HEK293T (cell line): ENCODE measurements around the gene SLC15A3.
"Not testable (repeated sequence)": the region's sequence is repeated elsewhere in the genome, so short reads cannot be mapped to it uniquely, and the experiment has no call there.

Experiments
- CTCF ChIA-PET: fragments of 350-600 bp; formaldehyde crosslinking; extraction: SDS; loops from one replicate; lab custom pipeline; 2021; ENCODE audit warnings: antibody characterized with exemption, inconsistent platforms; lab: Yijun Ruan, JAX
- POLR2A ChIA-PET: fragments of 350-600 bp; formaldehyde crosslinking; extraction: SDS; loops from one replicate; lab custom pipeline; 2020; ENCODE audit warnings: antibody characterized with exemption, inconsistent platforms; lab: Yijun Ruan, JAX
- DNase-seq: peaks from one replicate; pipeline ENCODE4 v3.0.0; 2012; ENCODE audit warnings: mixed read lengths; ENCODE audit errors: extremely low spot score
- ARNT ChIP-seq: fragments of 450-650 bp; IDR thresholded peaks from 2 replicates; pipeline ENCODE4 v1.6.1; 2017; ENCODE audit warnings: mild to moderate bottlenecking
- BHLHE40 ChIP-seq: fragments of 450-650 bp; IDR thresholded peaks from 2 replicates; pipeline ENCODE4 v1.6.1; 2016; ENCODE audit warnings: mild to moderate bottlenecking, moderate library complexity, borderline replicate concordance
- CTBP1 ChIP-seq: fragments of 450-650 bp; IDR thresholded peaks from 2 replicates; pipeline ENCODE4 v1.6.1; 2016; ENCODE audit warnings: borderline replicate concordance
- ELF4 ChIP-seq: fragments of 450-650 bp; IDR thresholded peaks from 2 replicates; pipeline ENCODE4 v1.6.1; 2017; ENCODE audit warnings: antibody characterized with exemption
- FOXA1 ChIP-seq: fragments of 450-650 bp; IDR thresholded peaks from 2 replicates; pipeline ENCODE4 v1.6.1; 2016; ENCODE audit warnings: mild to moderate bottlenecking
- FOXK2 ChIP-seq: fragments of 450-650 bp; IDR thresholded peaks from 2 replicates; pipeline ENCODE4 v1.6.1; 2016; ENCODE audit warnings: mild to moderate bottlenecking
- FOXM1 ChIP-seq: fragments of 450-650 bp; IDR thresholded peaks from 2 replicates; pipeline ENCODE4 v1.6.1; 2017; ENCODE audit warnings: mild to moderate bottlenecking, borderline replicate concordance
- HDGF ChIP-seq: fragments of 450-650 bp; IDR thresholded peaks from 2 replicates; pipeline ENCODE4 v1.6.1; 2017; ENCODE audit warnings: antibody characterized with exemption, borderline replicate concordance
- L3MBTL2 ChIP-seq: fragments of 450-650 bp; conservative IDR thresholded peaks from 2 replicates; pipeline ENCODE4 v1.6.1; 2016; ENCODE audit warnings: mild to moderate bottlenecking
- LEF1 ChIP-seq: fragments of 450-650 bp; IDR thresholded peaks from 2 replicates; pipeline ENCODE4 v1.6.1; 2017; ENCODE audit warnings: mild to moderate bottlenecking, borderline replicate concordance
- NFRKB ChIP-seq: fragments of 450-650 bp; IDR thresholded peaks from 2 replicates; pipeline ENCODE4 v1.6.1; 2016; ENCODE audit warnings: mild to moderate bottlenecking, moderate library complexity
- PKNOX1 ChIP-seq: fragments of 450-650 bp; IDR thresholded peaks from 2 replicates; pipeline ENCODE4 v1.6.1; 2016
- SP1 ChIP-seq: fragments of 450-650 bp; IDR thresholded peaks from 2 replicates; pipeline ENCODE4 v1.6.1; 2017
- SUZ12 ChIP-seq: fragments of 450-650 bp; IDR thresholded peaks from 2 replicates; pipeline ENCODE4 v1.6.1; 2016; ENCODE audit warnings: mild to moderate bottlenecking
- TARDBP ChIP-seq: fragments of 450-650 bp; IDR thresholded peaks from 2 replicates; pipeline ENCODE4 v1.6.1; 2016
- ZNF384 ChIP-seq: fragments of 450-650 bp; IDR thresholded peaks from 2 replicates; pipeline ENCODE4 v1.6.1; 2016

Gene SLC15A3

GRCh38 chr11:60978546-60979380 lies 26.8 kb upstream of the SLC15A3 start:
- DNase-seq, result no peak
- no peak for TF ChIP-seq FOXA1
- TF ChIP-seq FOXK2, result no peak
- no peak for TF ChIP-seq TARDBP
- TF ChIP-seq NFRKB, result no peak
- TF ChIP-seq PKNOX1, result no peak
- no peak for TF ChIP-seq ELF4
- TF ChIP-seq SUZ12, result no peak
- no peak for TF ChIP-seq L3MBTL2
- TF ChIP-seq ARNT, result no peak
- TF ChIP-seq ZNF384, result no peak
- no peak for TF ChIP-seq CTBP1
- TF ChIP-seq SP1, result no peak
- TF ChIP-seq BHLHE40, result no peak
- no peak for TF ChIP-seq FOXM1
- no peak for TF ChIP-seq LEF1
- CTCF ChIA-PET, result no interaction called here
- POLR2A ChIA-PET, result no interaction called here

GRCh38 chr11:60977836-60978235 lies 25.9 kb upstream of the SLC15A3 start:
- no peak for DNase-seq
- POLR2A ChIA-PET, result no interaction called here
- CTCF ChIA-PET, result no interaction called here
- TF ChIP-seq FOXK2 (no peak), CTBP1 (no peak), ELF4 (no peak), FOXA1 (no peak), L3MBTL2 (no peak), TARDBP (no peak), ARNT (no peak), LEF1 (no peak), NFRKB (no peak), SP1 (no peak), SUZ12 (no peak), ZNF384 (no peak), HDGF (no peak), BHLHE40 (no peak)

- no peak for DNase-seq
- TF ChIP-seq L3MBTL2, result no peak
- TF ChIP-seq ELF4, result no peak
- TF ChIP-seq ARNT, result no peak
- TF ChIP-seq FOXK2, result no peak
- TF ChIP-seq CTBP1, result no peak
- no peak for TF ChIP-seq NFRKB
- TF ChIP-seq FOXM1, result no peak
- no peak for TF ChIP-seq ZNF384
- no peak for TF ChIP-seq SP1
- no peak for TF ChIP-seq PKNOX1
- no peak for TF ChIP-seq BHLHE40
- POLR2A ChIA-PET, result no interaction called here
- CTCF ChIA-PET, result no interaction called here
Measured at GRCh38 chr11:60977224-60977623, 25.2 kb upstream of the SLC15A3 start.

GRCh38 chr11:60974726-60975125 lies 22.8 kb upstream of the SLC15A3 start:
- DNase-seq, result no peak
- TF ChIP-seq CTBP1 (no peak), L3MBTL2 (no peak), FOXK2 (no peak), TARDBP (no peak), LEF1 (no peak), BHLHE40 (no peak), ARNT (no peak), SP1 (no peak), HDGF (no peak), ZNF384 (no peak), ELF4 (no peak), SUZ12 (no peak)
- CTCF ChIA-PET, result interaction anchor here (0.6 to 0.7 kb wide), 2 partner anchors 12 to 280 kb away, joined by 3 read pairs; no protein-coding TSS in a partner anchor
- POLR2A ChIA-PET, result no interaction called here

GRCh38 chr11:60974316-60974715 lies 22.3 kb upstream of the SLC15A3 start:
- DNase-seq, POLR2A ChIA-PET: not testable (repeated sequence)
- CTCF ChIA-PET, result interaction anchor here (0.6 to 0.7 kb wide), 2 partner anchors 13 to 281 kb away, joined by 3 read pairs; no protein-coding TSS in a partner anchor

- CTCF ChIA-PET, result no interaction called here
- POLR2A ChIA-PET, result no interaction called here
- no peak for DNase-seq
- TF ChIP-seq HDGF, result no peak
- no peak for TF ChIP-seq PKNOX1
Measured at GRCh38 chr11:60973699-60974098, 21.7 kb upstream of the SLC15A3 start.
